CD8-positive, alpha-beta memory T cell (primary cell): ENCODE data around the gene LENEP. TPM values are rescaled to one million over a fixed set of nuclear protein-coding genes. Genes with fewer than 3 reads are reported as not detected.

Experiments used
- CTCF ChIA-PET: fragments of 350-600 bp; sonication (Branson Sonifier 250); formaldehyde crosslinking; loops from one replicate; lab custom pipeline; 2021; ENCODE audit warnings: antibody characterized with exemption; lab: Charles Lee
- POLR2A ChIA-PET: fragments of 350-600 bp; sonication (Branson Sonifier 250); formaldehyde crosslinking; loops from one replicate; lab custom pipeline; 2021; ENCODE audit warnings: antibody characterized with exemption; lab: Charles Lee
- DNase-seq, 5 donors: peaks; one replicate each; pipeline versions ENCODE4 v3.0.0 to v3.0.0-alpha.2; 2020 to 2022; ENCODE audit warnings: mixed read lengths in 1 of 5
- H3K27ac ChIP-seq: one replicate; pipeline ENCODE4 v1.7.0; 2013; ENCODE audit warnings: low read depth, mild to moderate bottlenecking, low read length, moderate library complexity
- H3K27me3 ChIP-seq: 2 replicates; pipeline ENCODE4 v1.7.0; 2013; ENCODE audit warnings: low read length, mild to moderate bottlenecking; ENCODE audit not compliant: insufficient read depth, poor library complexity, severe bottlenecking
- H3K36me3 ChIP-seq: 2 replicates; pipeline ENCODE4 v1.7.0; 2013; ENCODE audit warnings: mild to moderate bottlenecking, low read length, moderate library complexity; ENCODE audit not compliant: insufficient read depth
- H3K4me1 ChIP-seq: 2 replicates; pipeline ENCODE4 v1.7.0; 2013; ENCODE audit warnings: mild to moderate bottlenecking, low read length, moderate library complexity; ENCODE audit not compliant: insufficient read depth
- H3K4me3 ChIP-seq: 2 replicates; pipeline ENCODE4 v1.7.0; 2013; ENCODE audit warnings: mild to moderate bottlenecking, low read length
- H3K9me3 ChIP-seq: 2 replicates; pipeline ENCODE4 v1.7.0; 2013; ENCODE audit warnings: mild to moderate bottlenecking, low read length
- H3K27ac Mint-ChIP-seq, 8 donors: one replicate each; pipeline ENCODE4 v1.8.0; 2020 to 2021; ENCODE audit warnings: mixed read lengths in 8 of 8, mild to moderate bottlenecking in 6 of 8, inconsistent platforms in 3 of 8, moderate library complexity in 3 of 8
- H3K27me3 Mint-ChIP-seq, 2 donors: one replicate each; pipeline ENCODE4 v1.8.0; 2020 to 2021; ENCODE audit warnings: mixed read lengths in 2 of 2, mild to moderate bottlenecking in 1 of 2, moderate library complexity in 1 of 2
- H3K36me3 Mint-ChIP-seq, 3 donors: one replicate each; pipeline ENCODE4 v1.8.0; 2020 to 2021; ENCODE audit warnings: mixed read lengths in 3 of 3, inconsistent platforms in 1 of 3, mild to moderate bottlenecking in 1 of 3
- H3K4me1 Mint-ChIP-seq, 3 donors: one replicate each; pipeline ENCODE4 v1.8.0; 2020 to 2021; ENCODE audit warnings: mixed read lengths in 3 of 3, inconsistent platforms in 1 of 3, mild to moderate bottlenecking in 1 of 3
- H3K4me3 Mint-ChIP-seq, 7 donors: one replicate each; pipeline ENCODE4 v1.8.0; 2020 to 2021; ENCODE audit warnings: mixed read lengths in 7 of 7, mild to moderate bottlenecking in 6 of 7, moderate library complexity in 4 of 7, inconsistent platforms in 2 of 7
- H3K9me3 Mint-ChIP-seq, 5 donors: one replicate each; pipeline ENCODE4 v1.8.0; 2020 to 2022; ENCODE audit warnings: mixed read lengths in 5 of 5, mild to moderate bottlenecking in 3 of 5, moderate library complexity in 2 of 5, inconsistent platforms in 1 of 5
- polyA plus RNA-seq: library from polyadenylated mRNA; unstranded; fragments of 300-500 nt; fragmentation: Illumina TruSeq; gene quantifications from one replicate; pipeline ENCODE4 v1.2.3, GENCODE V29; 2021
- total RNA-seq, 2 experiments: library from RNA; stranded (reverse); gene quantifications; one replicate each; pipeline ENCODE4 v1.2.3, GENCODE V29; 2021

LENEP gene
- total and polyA plus RNA-seq, 3 experiments from 2014 or later = 0.62 to 0.72 TPM; not detected in 1

DNA sequence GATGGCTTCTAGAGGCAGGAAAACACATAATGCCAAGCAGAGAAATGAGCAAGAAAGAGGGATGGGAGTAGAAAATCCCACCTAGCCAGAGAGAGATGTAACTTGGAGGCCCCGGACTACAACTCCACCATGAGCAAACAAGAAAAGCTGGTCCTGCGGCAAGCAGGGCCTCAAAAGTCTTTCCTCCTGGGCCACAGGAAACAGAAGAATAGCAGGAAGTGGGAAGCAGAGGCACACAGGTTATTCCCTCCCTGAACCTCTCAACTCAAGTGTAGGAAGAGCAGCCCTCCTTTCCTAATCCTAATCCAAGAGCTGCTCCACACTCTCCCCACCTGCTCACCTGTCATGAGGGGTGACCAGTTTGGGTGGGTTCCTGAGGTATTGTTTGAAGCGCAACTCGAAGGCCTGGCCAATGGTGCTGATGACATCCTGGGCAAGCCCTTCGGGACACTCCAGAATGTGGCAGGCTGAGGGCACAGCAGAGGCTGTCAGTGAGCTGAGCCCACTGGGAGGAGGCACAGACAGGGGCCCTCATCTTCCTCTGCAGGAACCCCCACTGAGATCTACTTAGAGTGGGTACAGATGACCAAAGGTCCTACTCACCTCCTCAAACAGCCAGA is 25.9 kb upstream of the LENEP start:
- H3K36me3 Mint-ChIP-seq = peaks cover 0 to 77% (median 9%) of the 10 kb centered on the region in 3 donors

DNA sequence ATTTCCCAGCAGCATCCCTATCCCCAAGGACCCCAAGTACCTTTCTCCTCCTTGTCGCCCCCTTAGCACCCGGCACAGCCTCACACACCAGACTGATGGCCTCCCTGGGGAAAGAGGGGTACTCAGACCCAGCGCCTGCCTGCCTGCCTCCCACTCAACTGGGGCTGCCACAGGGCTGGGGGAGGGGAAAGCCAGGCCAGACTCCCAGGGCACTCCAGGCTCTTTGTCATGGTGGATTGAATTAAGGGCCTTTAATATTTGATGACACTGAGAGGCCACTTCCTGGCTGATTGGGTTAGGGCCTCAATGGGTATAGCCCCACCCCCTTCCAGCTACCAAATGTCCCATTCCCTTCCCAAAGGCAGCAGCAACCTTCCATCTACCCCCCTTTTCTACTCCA is 24.7 kb upstream of the LENEP start:
- H3K27ac ChIP-seq = peak overlapping the region; percentile 29

More for the DNA sequence above, 25.9 kb upstream of the LENEP start:
- Histone ChIP-seq H3K4me1 (peaks cover 25% of the 10 kb centered on the region), H3K27me3 (no peaks in the 10 kb centered on the region), H3K27ac (no peak overlapping the region), H3K4me3 (no peak overlapping the region), H3K9me3 (no peaks in the 10 kb centered on the region), H3K36me3 (peaks cover 40% of the 10 kb centered on the region)
- Mint-ChIP-seq H3K4me3 (no peak overlapping the region), H3K27ac (peak overlapping the region in 2 of 8 donors; percentile 50 to 51), H3K27me3 (no peaks in the 10 kb centered on the region), H3K4me1 (peaks cover 28 to 46% (median 36%) of the 10 kb centered on the region in 3 donors), H3K9me3 (no peaks in the 10 kb centered on the region)
- ChIA-PET CTCF (interaction anchor here (1.7 to 1.9 kb wide), 2 partner anchors 12 to 16 kb away, joined by 4 to 7 read pairs; partner anchors contain the start of genes FLAD1 and PBXIP1), POLR2A (no interaction called here)
- DNase-seq = peak in 1 of 5 donors; percentile 5

DNA sequence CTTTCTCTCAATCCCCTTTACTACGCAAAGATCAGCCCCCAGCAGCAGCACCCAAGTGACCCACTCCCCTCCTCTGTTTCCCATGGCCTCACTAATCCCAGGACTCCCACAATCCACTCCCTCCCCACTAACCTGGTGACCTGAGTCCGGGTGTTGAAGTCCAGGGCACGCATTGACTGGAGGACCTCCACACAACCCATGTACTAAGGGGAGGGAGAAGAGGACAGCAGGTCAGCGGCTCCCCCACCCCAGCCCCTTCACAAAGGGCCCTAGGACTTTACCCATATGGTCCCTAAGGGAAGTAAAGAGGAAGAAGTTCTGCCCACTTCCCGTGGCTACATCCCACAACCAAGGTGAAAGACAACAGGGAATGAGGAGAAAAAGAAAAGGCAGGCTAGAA is 24.1 kb upstream of the LENEP start:
- peak overlapping the region; percentile 29 for H3K27ac ChIP-seq
- Mint-ChIP-seq H3K4me3 (peak overlapping the region in 1 of 7 donors; percentile 2), H3K9me3 (no peaks in the 10 kb centered on the region), H3K27ac (peak overlapping the region in 5 of 8 donors; percentile 47 to 95 (median 82)), H3K4me1 (peaks cover 24 to 38% (median 27%) of the 10 kb centered on the region in 3 donors), H3K27me3 (no peaks in the 10 kb centered on the region), H3K36me3 (peaks cover 0 to 67% (median 7%) of the 10 kb centered on the region in 3 donors)
- no peaks in the 10 kb centered on the region for H3K9me3 ChIP-seq
- DNase-seq = peak in 1 of 5 donors; percentile 22
- H3K27me3 ChIP-seq = no peaks in the 10 kb centered on the region
- ChIA-PET POLR2A (no interaction called here), CTCF (interaction anchor here (1.1 to 3.6 kb wide), 3 partner anchors 13 to 30 kb away, joined by 3 to 15 read pairs (median 3); no protein-coding TSS in a partner anchor)
- H3K36me3 ChIP-seq = peaks cover 33% of the 10 kb centered on the region
- H3K4me3 ChIP-seq = no peak overlapping the region
- peaks cover 30% of the 10 kb centered on the region for H3K4me1 ChIP-seq

More for the DNA sequence above, 24.7 kb upstream of the LENEP start:
- peaks cover 30% of the 10 kb centered on the region for H3K4me1 ChIP-seq
- H3K36me3 Mint-ChIP-seq = peaks cover 0 to 72% (median 7%) of the 10 kb centered on the region in 3 donors
- H3K27me3 Mint-ChIP-seq = no peaks in the 10 kb centered on the region
- no peak overlapping the region for H3K4me3 Mint-ChIP-seq
- POLR2A ChIA-PET = no interaction called here
- peak in 1 of 5 donors; percentile 38 for DNase-seq
- CTCF ChIA-PET = interaction anchor here (1.1 to 1.6 kb wide), 2 partner anchors 12 to 25 kb away, joined by 3 read pairs; no protein-coding TSS in a partner anchor
- peak overlapping the region in 4 of 8 donors; percentile 19 to 78 (median 42) for H3K27ac Mint-ChIP-seq
- no peaks in the 10 kb centered on the region for H3K9me3 ChIP-seq
- H3K4me1 Mint-ChIP-seq = peaks cover 27 to 41% (median 30%) of the 10 kb centered on the region in 3 donors
- H3K9me3 Mint-ChIP-seq = no peaks in the 10 kb centered on the region
- H3K36me3 ChIP-seq = peaks cover 37% of the 10 kb centered on the region
- no peaks in the 10 kb centered on the region for H3K27me3 ChIP-seq
- H3K4me3 ChIP-seq = no peak overlapping the region

DNA sequence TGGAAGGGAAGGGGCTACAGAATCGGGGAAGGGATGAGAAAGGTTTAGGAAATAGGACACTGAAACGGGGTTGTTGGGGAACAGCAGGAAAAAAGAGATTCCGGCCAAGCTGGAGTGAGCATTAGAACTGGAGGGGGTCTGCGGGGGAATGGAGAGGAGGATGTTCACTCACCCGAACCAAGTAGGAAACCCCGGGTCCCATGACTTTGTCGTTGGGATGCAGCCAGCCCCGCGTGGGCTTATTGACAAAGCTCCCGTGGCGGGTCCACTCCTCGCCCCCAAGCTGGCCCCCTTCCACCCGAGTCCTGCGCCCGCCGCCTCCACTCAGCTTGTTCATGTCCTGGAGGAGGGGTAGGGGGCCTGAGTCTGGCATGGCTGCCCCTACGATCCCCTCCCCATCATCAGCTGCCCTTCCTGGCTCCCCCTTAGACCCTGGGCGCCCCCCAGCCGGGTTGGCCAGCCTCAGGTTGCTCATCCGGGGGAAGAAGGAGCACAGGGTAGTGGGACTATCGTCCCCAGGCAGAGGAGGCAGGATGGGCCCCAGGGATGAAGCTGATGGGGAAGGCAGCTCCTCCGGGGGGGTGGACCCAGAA is 23.4 kb upstream of the LENEP start:
- Histone ChIP-seq H3K4me1 (peaks cover 30% of the 10 kb centered on the region), H3K27ac (peak overlapping the region; percentile 51), H3K27me3 (no peaks in the 10 kb centered on the region), H3K36me3 (peaks cover 33% of the 10 kb centered on the region), H3K9me3 (no peaks in the 10 kb centered on the region), H3K4me3 (no peak overlapping the region)
- no peaks in the 10 kb centered on the region for H3K9me3 Mint-ChIP-seq
- peaks cover 0 to 62% (median 5%) of the 10 kb centered on the region in 3 donors for H3K36me3 Mint-ChIP-seq
- peak overlapping the region in 5 of 8 donors; percentile 47 to 95 (median 82) for H3K27ac Mint-ChIP-seq
- H3K27me3 Mint-ChIP-seq = no peaks in the 10 kb centered on the region
- peak overlapping the region in 2 of 7 donors; percentile 2 to 49 for H3K4me3 Mint-ChIP-seq
- peak in 1 of 5 donors; percentile 35 for DNase-seq
- POLR2A ChIA-PET = no interaction called here
- H3K4me1 Mint-ChIP-seq = peaks cover 24 to 38% (median 27%) of the 10 kb centered on the region in 3 donors
- CTCF ChIA-PET = interaction anchor here (1.2 to 3.6 kb wide), 4 partner anchors 8 to 47 kb away, joined by 3 to 21 read pairs (median 10); partner anchors contain the start of gene PYGO2

DNA sequence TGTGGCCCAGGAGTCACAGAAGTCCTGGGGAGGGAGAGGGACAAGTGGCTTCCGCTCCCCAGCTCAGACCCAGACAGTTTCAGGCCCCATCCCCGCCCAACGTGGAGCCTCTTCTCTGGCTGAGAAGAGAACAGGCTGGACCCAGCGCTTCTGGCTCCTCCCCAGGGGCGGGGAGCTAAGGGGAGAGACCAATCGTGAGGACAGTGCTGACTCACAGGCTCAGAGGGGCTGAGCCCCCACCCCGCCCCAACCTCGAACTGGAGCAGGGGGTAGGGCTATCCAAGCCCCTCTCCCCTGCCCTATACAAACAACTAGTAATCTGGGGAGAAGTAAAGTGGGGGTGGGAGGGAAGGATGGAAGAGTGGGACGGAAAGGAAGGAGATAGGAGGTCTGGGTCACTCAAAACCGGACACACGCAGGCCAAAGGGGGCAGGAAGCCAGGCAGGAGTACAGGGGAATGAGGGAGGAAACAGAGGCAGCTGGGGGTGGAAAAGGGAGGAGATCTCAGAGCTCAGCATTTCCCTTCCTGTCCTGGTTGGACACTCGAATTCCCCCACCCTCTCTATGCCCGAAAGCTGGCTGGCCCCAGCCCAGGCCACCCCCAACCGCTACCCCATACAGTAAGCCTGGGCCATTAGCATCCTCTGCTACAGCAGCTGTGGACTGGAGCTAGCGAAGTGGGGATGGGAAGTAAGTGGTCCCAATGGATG is 22.6 kb upstream of the LENEP start, which contains the start of gene SHC1:
Gene SHC1 (minus strand): TSS at position 117 of the 710 bp plus-strand sequence. CDS start 221 bp downstream, outside the sequence.
- H3K27ac ChIP-seq = peak within 1 kb of the TSS; percentile 60
- POLR2A ChIA-PET = interaction anchor here (0.9 kb wide), 1 partner anchor 19 kb away, joined by 4 read pairs; no protein-coding TSS in a partner anchor

DNA sequence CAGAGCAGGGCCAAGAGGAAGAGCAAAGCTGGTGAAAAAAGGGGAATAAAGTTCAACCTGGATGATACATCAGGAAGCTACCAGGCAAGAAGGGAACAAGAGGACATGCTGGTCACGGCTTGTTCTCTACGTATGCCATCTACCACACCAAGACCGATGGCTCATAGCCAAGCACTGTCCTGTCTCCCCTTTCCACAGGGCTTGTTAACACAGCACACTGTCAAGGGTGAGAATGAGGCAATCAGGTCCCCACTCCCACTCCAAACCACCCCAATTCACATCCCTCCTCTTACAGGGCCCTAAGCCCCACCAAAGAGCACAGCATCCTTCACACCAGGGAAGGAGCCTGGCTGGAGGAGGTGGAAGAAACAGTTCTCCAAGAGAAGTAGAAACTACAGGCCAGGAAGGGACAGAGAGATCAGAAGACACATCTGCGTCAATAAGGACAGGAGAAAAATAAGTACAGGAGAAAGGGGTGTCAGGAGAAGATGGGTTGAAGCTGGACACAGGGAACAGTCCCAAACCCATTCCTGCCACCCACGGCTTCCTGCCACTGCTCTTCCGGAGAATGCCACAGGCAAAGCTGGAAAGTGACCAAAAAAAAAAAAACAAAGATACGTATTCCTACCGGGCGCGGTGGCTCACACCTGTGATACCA is 21.9 kb upstream of the LENEP start:
- H3K36me3 Mint-ChIP-seq = peaks cover 0 to 47% (median 4%) of the 10 kb centered on the region in 3 donors
- H3K9me3 Mint-ChIP-seq = no peaks in the 10 kb centered on the region
- no peaks in the 10 kb centered on the region for H3K9me3 ChIP-seq
- H3K4me1 Mint-ChIP-seq = peaks cover 24 to 38% (median 27%) of the 10 kb centered on the region in 3 donors
- peak in 1 of 5 donors; percentile 15 for DNase-seq
- H3K36me3 ChIP-seq = peaks cover 20% of the 10 kb centered on the region
- H3K4me3 Mint-ChIP-seq = peak overlapping the region in 6 of 7 donors; percentile 21 to 61 (median 34)
- H3K4me3 ChIP-seq = no peak overlapping the region
- no peaks in the 10 kb centered on the region for H3K27me3 Mint-ChIP-seq
- peaks cover 38% of the 10 kb centered on the region for H3K4me1 ChIP-seq
- H3K27ac ChIP-seq = peak overlapping the region; percentile 60
- ChIA-PET POLR2A (interaction anchor here (0.9 to 4.2 kb wide), 2 partner anchors 12 to 19 kb away, joined by 4 to 30 read pairs; partner anchors contain the start of gene FLAD1), CTCF (interaction anchor here (0.9 to 3.6 kb wide), 8 partner anchors 10 to 72 kb away, joined by 3 to 21 read pairs (median 4); partner anchors contain the start of genes FLAD1, PBXIP1 and PYGO2)
- peak overlapping the region in 6 of 8 donors; percentile 8 to 91 (median 66) for H3K27ac Mint-ChIP-seq
- no peaks in the 10 kb centered on the region for H3K27me3 ChIP-seq

More for the DNA sequence above, 22.6 kb upstream of the LENEP start, which contains the start of gene SHC1:
- Histone ChIP-seq H3K4me1 (peaks cover 31% of the 10 kb centered on the region), H3K4me3 (no peak within 1 kb of the TSS), H3K27me3 (no peaks in the 10 kb centered on the region), H3K9me3 (no peaks in the 10 kb centered on the region), H3K36me3 (peaks cover 27% of the 10 kb centered on the region)
- Mint-ChIP-seq H3K36me3 (peaks cover 0 to 54% (median 4%) of the 10 kb centered on the region in 3 donors), H3K4me1 (peaks cover 24 to 38% (median 27%) of the 10 kb centered on the region in 3 donors), H3K27me3 (no peaks in the 10 kb centered on the region), H3K9me3 (no peaks in the 10 kb centered on the region), H3K27ac (peak within 1 kb of the TSS; percentile 8 to 95 (median 72)), H3K4me3 (peak within 1 kb of the TSS in 6 of 7 donors; percentile 21 to 61 (median 34))
- peak in 1 of 5 donors; percentile 48 for DNase-seq
- CTCF ChIA-PET = interaction anchor here (0.9 to 3.6 kb wide), 7 partner anchors 9 to 73 kb away, joined by 3 to 21 read pairs (median 4); partner anchors contain the start of genes PBXIP1 and PYGO2
